HG03066 (cell line): ENCODE measurements around the gene KNCN.

Experiments
- ATAC-seq: cut with Tn5 transposase; IDR thresholded peaks from one replicate; pipeline ENCODE4 v1.9.1; 2021; ENCODE audit warnings: low read depth; ENCODE audit not compliant: unreplicated experiment

KNCN gene

GRCh38 chr1:46551597-46552095 is at the start of gene KNCN:
Gene KNCN, minus strand, starts transcription at chr1:46551647. Its CDS starts 432 bp downstream, at chr1:46551215.
- ATAC-seq, result no peak

- ATAC-seq, result no peak
These were observed 47.9 kb upstream of the KNCN start for GRCh38 chr1:46599059-46599970.

DNA sequence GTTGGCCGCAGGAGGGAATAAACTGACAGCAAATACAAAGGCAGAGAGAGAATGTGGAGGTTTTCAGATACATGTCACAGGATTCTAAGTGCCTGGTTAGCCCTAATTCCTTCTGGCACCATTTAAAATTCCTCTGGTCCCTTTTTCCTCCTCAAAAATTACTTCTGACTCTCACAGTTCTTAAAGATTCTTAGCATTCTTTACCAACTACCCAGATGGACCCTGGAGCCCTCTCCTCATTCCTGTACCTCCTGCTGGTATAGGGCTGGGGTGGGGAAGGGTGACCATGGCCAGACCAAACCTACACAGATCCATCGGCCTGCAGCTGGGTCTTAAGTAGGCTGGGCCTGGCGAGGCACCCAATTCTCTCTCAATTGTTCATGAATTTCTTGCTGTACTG is 45.4 kb upstream of the KNCN start:
- ATAC-seq, result no peak

DNA sequence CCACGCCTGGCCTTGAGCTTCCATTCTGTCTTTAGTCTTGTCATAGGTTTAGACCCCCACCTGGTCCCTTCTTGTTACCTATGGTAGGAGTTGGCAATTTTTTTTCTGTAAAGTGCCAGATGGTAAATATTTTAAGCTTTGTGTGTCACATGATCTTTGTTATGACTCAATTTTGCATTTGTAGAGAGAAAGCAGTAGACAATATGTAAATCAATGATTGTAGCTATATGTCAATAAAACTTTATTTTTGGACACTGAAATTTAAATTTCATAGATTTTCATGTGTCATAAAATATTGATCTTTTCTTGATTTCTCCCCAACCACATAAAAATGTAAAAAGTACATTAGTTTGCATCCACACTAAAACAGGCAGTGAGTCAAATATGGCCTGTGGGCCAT is 44.6 kb upstream of the KNCN start:
- ATAC-seq, result no peak

GRCh38 chr1:46595127-46595526 is 43.7 kb upstream of the KNCN start:
- no peak for ATAC-seq

DNA sequence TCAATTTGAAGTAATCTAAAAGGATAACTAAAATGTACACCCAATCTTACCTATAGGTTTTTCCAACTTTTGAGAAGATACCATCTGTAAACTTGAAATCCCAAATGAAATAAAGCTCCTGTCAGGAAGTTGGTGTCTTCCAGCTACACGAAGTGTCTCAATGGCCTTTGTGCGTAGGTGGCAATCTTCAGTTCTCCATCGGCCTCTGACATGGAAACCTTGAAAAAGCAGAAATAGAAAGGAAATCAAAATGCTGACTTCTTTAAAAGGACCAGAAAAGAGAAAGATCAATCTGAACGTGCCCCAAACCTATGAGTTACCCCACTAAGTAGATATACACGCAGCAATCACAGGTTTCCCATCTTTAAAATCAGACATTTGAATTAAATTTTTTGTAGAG is 42.6 kb upstream of the KNCN start:
- ATAC-seq, result no peak

DNA sequence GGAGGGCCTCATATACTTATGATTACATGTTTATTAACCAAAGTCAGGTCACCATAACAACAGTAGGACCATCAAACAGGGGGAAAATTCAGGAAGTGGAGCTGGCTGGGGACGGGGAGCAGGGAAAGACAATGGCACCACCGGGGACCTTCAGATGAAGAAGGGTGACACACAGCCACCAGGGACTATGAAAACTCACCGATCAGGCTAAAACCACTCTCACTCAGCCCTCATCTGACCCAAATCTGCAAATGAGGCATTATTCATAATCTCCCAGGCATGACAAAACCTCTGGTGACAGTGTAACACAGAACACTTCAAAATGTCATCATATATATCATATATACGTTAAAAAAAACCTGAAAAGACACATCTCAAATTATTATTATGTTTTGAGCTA is 41.4 kb upstream of the KNCN start:
- no peak for ATAC-seq

GRCh38 chr1:46589529-46589928 is 38.1 kb upstream of the KNCN start:
- no peak for ATAC-seq

GRCh38 chr1:46587069-46587468 is 35.6 kb upstream of the KNCN start:
- no peak for ATAC-seq

GRCh38 chr1:46585312-46585938 is 34.0 kb upstream of the KNCN start:
- no peak for ATAC-seq

- ATAC-seq, result no peak
These were observed 32.0 kb upstream of the KNCN start for GRCh38 chr1:46583494-46583893.

DNA sequence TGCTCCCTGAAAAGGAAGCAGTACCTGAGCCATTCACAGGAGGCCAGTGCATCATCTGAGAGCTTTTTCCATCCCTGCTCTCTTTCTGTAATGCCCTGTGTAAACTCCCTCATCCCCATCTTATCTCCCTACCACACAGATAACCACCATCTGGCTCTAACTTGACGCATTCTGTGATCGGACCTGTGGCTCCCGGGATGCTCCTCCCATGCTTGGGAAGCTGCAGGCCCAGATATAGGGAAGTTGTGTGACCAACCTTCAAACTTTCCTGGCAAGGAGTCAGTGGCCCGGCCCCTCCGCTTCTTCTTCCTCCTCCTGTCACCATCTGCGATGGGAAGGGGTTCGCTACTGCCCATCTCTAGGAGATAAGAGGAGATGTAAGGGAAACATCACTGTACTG is 31.5 kb upstream of the KNCN start:
- no peak for ATAC-seq

DNA sequence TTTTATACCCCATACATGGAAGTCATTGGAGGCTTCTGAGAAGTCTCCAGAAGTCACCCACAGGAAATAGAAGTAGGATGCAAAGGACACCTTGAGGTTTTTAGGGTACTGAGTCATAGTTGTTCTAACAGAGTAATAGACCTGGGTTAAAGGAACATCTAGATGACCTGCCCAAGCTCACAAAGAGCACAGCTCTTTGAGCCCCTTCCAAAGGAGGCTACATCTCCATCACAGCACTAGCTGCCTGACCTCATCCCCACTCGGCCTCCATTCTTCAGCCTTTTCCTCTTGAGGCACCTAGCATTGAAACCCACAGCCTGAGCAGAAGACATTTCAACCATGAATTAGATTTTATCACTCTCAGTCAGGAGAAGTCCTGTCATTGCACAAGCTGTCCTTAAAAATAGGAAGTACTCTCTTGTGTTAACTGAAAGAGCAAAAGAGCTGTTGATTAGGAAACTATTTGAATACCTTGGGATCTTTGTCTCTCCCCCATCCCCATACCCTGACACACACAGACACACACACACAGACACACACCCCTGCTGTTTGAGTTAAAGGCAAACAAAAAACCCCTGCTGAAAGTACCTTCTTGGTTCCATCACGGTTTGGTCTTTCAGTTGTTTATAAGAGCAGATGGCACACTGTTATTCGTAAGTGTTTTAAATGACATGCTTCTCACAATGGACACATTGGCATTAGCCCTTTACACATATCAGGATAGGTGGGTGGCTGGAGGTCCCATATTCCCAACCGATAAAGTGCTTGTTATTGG is 30.4 kb upstream of the KNCN start:
- no peak for ATAC-seq

DNA sequence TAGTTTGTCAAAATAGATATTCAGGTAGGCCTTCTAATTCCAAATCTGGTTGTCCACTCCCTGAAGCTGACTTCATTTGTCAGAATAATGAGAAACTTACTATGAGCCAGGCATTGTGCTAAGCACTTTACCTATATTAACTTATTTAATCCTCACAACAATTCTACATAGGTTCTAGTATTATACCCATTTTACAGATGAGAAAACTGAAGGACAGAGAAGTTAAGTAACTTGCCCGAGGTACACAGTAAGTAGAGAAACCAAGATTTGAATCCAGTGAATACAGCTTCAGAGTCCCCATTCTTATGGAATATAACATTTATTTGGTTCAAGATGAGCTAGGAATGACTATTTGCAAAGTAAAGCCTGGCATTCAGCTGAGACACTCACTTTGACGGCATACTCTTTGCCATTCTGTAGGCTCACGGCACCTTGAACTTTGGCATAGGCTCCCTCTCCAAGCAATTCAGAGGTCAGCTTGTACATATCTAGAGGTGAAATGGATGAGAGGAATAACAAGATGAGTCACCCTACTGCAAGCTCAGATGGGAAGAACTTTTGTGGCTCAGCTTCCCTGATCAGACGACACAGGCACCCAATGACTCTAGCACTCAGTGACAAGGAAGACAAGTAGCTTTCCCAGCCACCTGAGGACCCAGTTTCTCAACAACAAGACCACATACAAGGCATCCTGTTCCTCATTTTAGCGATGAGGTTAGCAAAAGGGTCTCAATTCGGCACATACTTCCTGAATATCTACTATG is 28.9 kb upstream of the KNCN start:
- no peak for ATAC-seq

- ATAC-seq, result no peak
These were observed 26.2 kb upstream of the KNCN start for GRCh38 chr1:46577671-46578070.

- no peak for ATAC-seq
These were observed 25.1 kb upstream of the KNCN start for GRCh38 chr1:46576596-46576995.

DNA sequence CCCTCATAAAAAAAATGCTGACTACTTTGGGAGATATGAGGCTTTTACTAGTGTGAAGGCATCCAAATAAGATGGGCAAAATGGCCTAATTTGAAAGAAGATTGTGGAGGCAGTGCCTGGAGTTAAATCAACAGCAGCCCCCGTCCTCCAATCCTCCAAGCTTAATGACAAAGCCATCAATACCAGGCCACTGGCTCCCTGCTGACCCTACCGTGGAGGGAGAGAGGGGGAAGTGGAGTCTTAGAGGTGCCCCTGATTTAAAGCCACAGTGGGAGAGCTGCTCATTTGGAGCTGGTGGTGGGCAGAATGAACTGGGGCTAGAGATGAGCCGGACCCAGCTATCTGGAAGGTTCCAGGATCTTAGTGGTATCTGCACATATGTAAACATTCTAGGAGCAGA is 24.3 kb upstream of the KNCN start:
- ATAC-seq, result no peak

DNA sequence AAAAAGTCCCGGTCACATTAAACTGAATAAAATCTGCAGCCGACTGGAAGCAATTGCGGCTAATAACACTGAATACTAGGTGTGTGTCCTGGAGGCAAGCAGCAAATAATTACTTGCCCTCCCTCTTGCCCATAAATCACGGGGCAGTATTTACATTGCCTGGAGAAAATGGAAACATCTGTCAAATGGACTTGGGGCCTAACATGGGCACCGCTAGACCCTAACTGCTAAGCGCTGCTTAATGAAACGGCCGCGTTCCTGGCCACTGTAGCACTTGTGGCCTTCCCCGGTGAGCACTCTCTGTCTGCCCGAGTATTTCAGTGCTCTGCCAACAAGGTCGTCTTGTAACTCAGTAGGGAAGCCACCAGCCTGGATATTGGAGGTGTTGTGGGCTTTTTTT is 23.9 kb upstream of the KNCN start:
- no peak for ATAC-seq

GRCh38 chr1:46571691-46572225 is 20.3 kb upstream of the KNCN start:
- no peak for ATAC-seq
